ENCODE results near the gene CADM3.

The CADM3 gene

GRCh38 chr1:159201642-159202041 is 30.2 kb downstream of the CADM3 start:
- no peak for DNase-seq (ENCODE audit: low spot score)
- TF ChIP-seq CTCF (IDR thresholded peaks at IDR 0.05; ENCODE audit: extremely low read depth, missing control alignments) = no peak

GRCh38 chr1:159203610-159204009 is 32.2 kb downstream of the CADM3 start:
- no peak for TF ChIP-seq CTCF (IDR thresholded peaks at IDR 0.05; ENCODE audit: extremely low read depth, missing control alignments)

GRCh38 chr1:159204161-159205141 is 33.0 kb downstream of the CADM3 start, which contains the start of gene ACKR1:
TSS of gene ACKR1 (plus strand) at chr1:159204875. CDS start at chr1:159204960, 85 bp downstream.
- no peak for DNase-seq (ENCODE audit: low spot score)
- TF ChIP-seq CTCF (IDR thresholded peaks at IDR 0.05; ENCODE audit: extremely low read depth, missing control alignments) = no peak

More at GRCh38 chr1:159203610-159204009, 32.2 kb downstream of the CADM3 start:
- DNase-seq (ENCODE audit: low spot score) = no peak

- no peak for TF ChIP-seq CTCF (IDR thresholded peaks at IDR 0.05; ENCODE audit: extremely low read depth, missing control alignments)
- DNase-seq (ENCODE audit: low spot score) = no peak
Observed at GRCh38 chr1:159205225-159205624, 33.8 kb downstream of the CADM3 start.

GRCh38 chr1:159206110-159206509 is 34.7 kb downstream of the CADM3 start:
- no peak for DNase-seq (ENCODE audit: low spot score)
- TF ChIP-seq CTCF (IDR thresholded peaks at IDR 0.05; ENCODE audit: extremely low read depth, missing control alignments) = no peak

- DNase-seq (ENCODE audit: low spot score) = no peak
- no peak for TF ChIP-seq CTCF (IDR thresholded peaks at IDR 0.05; ENCODE audit: extremely low read depth, missing control alignments)
Observed at GRCh38 chr1:159207080-159207479, 35.7 kb downstream of the CADM3 start.

GRCh38 chr1:159207774-159208173 is 36.4 kb downstream of the CADM3 start:
- TF ChIP-seq CTCF (IDR thresholded peaks at IDR 0.05; ENCODE audit: extremely low read depth, missing control alignments) = no peak
- DNase-seq (ENCODE audit: low spot score) = no peak
